Lower leg skin (tissue), 3 donors: ENCODE results near the gene ATP6V0D1.

Experiments
- CTCF ChIP-seq, 3 donors: fragments of 450-650 bp; IDR thresholded peaks; one replicate each; pipeline ENCODE4 v1.5.1; 2016; ENCODE audit warnings: antibody characterized with exemption in 3 of 3, mild to moderate bottlenecking in 3 of 3, moderate library complexity in 2 of 3
- POLR2A ChIP-seq, 2 donors: fragments of 450-650 bp; IDR thresholded peaks; one replicate each; pipeline ENCODE4 v1.6.1; 2016 to 2017; ENCODE audit warnings: antibody characterized with exemption in 2 of 2, mild to moderate bottlenecking in 1 of 2, moderate library complexity in 1 of 2

GRCh38 chr16:67415872-67416793 is 64.8 kb downstream of the ATP6V0D1 start, which contains the start of gene ZDHHC1:
- TF ChIP-seq POLR2A (IDR thresholded peaks at IDR 0.05) (no peak), CTCF (IDR thresholded peaks at IDR 0.05) (no peak)
